ENCODE measurements around the gene TXNRD2.
"Not testable (repeated sequence)": the region's sequence is repeated elsewhere in the genome, so short reads cannot be mapped to it uniquely, and the experiment has no call there.

Gene TXNRD2

GRCh38 chr22:19927696-19928095 lies 13.9 kb downstream of the TXNRD2 start:
- Histone ChIP-seq H3K36me3 (ENCODE audit: insufficient read depth, low read length) (no peaks in the 10 kb centered on the region), H3K9ac (ENCODE audit: low read depth, low read length) (no peak overlapping the region), H4K20me1 (ENCODE audit: insufficient read depth, low read length) (no peaks in the 10 kb centered on the region), H3K4me1 (ENCODE audit: insufficient read depth, low read length) (no peaks in the 10 kb centered on the region), H2AFZ (ENCODE audit: low read depth, low read length) (no peak overlapping the region), H3K79me2 (ENCODE audit: insufficient read depth, low read length) (no peaks in the 10 kb centered on the region), H3K4me2 (ENCODE audit: insufficient read depth, low read length) (no peak overlapping the region), H3K9me3 (ENCODE audit: insufficient read depth, low read length, severe bottlenecking) (no peaks in the 10 kb centered on the region), H3K4me3 (ENCODE audit: low read depth in 1 of 2, low read length in 2 of 2) (no peak overlapping the region), H3K27me3 (ENCODE audit: insufficient read depth, low read length, poor library complexity) (no peaks in the 10 kb centered on the region), H3K27ac (ENCODE audit: low read length) (no peak overlapping the region)
- no peak for TF ChIP-seq CTCF (IDR thresholded peaks at IDR 0.05; ENCODE audit: borderline replicate concordance, extremely low read depth, low read length, poor library complexity, severe bottlenecking)
- no peak for TF ChIP-seq EZH2 (IDR thresholded peaks at IDR 0.05; ENCODE audit: borderline replicate concordance, low read depth, low read length, severe bottlenecking)
- DNase-seq (no peak), ATAC-seq (ENCODE audit: insufficient read depth, low read depth) (no peak)

- not testable (repeated sequence) for H3K79me2 ChIP-seq (ENCODE audit: insufficient read depth, low read length); H2AFZ ChIP-seq (ENCODE audit: low read depth, low read length); H3K9me3 ChIP-seq (ENCODE audit: insufficient read depth, low read length, severe bottlenecking); H3K9ac ChIP-seq (ENCODE audit: low read depth, low read length); ATAC-seq (ENCODE audit: insufficient read depth, low read depth); H3K4me1 ChIP-seq (ENCODE audit: insufficient read depth, low read length); H3K4me2 ChIP-seq (ENCODE audit: insufficient read depth, low read length); H3K27me3 ChIP-seq (ENCODE audit: insufficient read depth, low read length, poor library complexity); DNase-seq; H4K20me1 ChIP-seq (ENCODE audit: insufficient read depth, low read length); H3K27ac ChIP-seq (ENCODE audit: low read length); H3K4me3 ChIP-seq (ENCODE audit: low read depth in 1 of 2, low read length in 2 of 2); H3K36me3 ChIP-seq (ENCODE audit: insufficient read depth, low read length)
These were observed 15.6 kb downstream of the TXNRD2 start for GRCh38 chr22:19926028-19926427.

GRCh38 chr22:19923914-19924513 lies 17.6 kb downstream of the TXNRD2 start:
- Histone ChIP-seq H3K36me3 (ENCODE audit: insufficient read depth, low read length) (peaks cover 3% of the 10 kb centered on the region; the same call in 1 of the 2 replicates), H3K9ac (ENCODE audit: low read depth, low read length) (no peak overlapping the region), H3K4me1 (ENCODE audit: insufficient read depth, low read length) (no peaks in the 10 kb centered on the region), H3K79me2 (ENCODE audit: insufficient read depth, low read length) (no peaks in the 10 kb centered on the region), H3K9me3 (ENCODE audit: insufficient read depth, low read length, severe bottlenecking) (no peaks in the 10 kb centered on the region), H3K27me3 (ENCODE audit: insufficient read depth, low read length, poor library complexity) (no peaks in the 10 kb centered on the region), H3K27ac (ENCODE audit: low read length) (no peak overlapping the region), H3K4me3 (ENCODE audit: low read depth in 1 of 2, low read length in 2 of 2) (no peak overlapping the region), H4K20me1 (ENCODE audit: insufficient read depth, low read length) (no peaks in the 10 kb centered on the region), H3K4me2 (ENCODE audit: insufficient read depth, low read length) (no peak overlapping the region), H2AFZ (ENCODE audit: low read depth, low read length) (no peak overlapping the region)
- TF ChIP-seq EZH2 (IDR thresholded peaks at IDR 0.05; ENCODE audit: borderline replicate concordance, low read depth, low read length, severe bottlenecking), result no peak
- TF ChIP-seq CTCF (IDR thresholded peaks at IDR 0.05; ENCODE audit: borderline replicate concordance, extremely low read depth, low read length, poor library complexity, severe bottlenecking), result no peak
- DNase-seq (no peak), ATAC-seq (ENCODE audit: insufficient read depth, low read depth) (no peak)

GRCh38 chr22:19921544-19922081 lies 20.0 kb downstream of the TXNRD2 start:
- no peaks in the 10 kb centered on the region for H3K9me3 ChIP-seq (ENCODE audit: insufficient read depth, low read length, severe bottlenecking)
- no peaks in the 10 kb centered on the region for H3K27me3 ChIP-seq (ENCODE audit: insufficient read depth, low read length, poor library complexity)
- H2AFZ ChIP-seq (ENCODE audit: low read depth, low read length), result no peak overlapping the region
- H3K4me3 ChIP-seq (ENCODE audit: low read depth in 1 of 2, low read length in 2 of 2), result no peak overlapping the region
- no peak overlapping the region for H3K27ac ChIP-seq (ENCODE audit: low read length)
- H3K9ac ChIP-seq (ENCODE audit: low read depth, low read length), result no peak overlapping the region
- H4K20me1 ChIP-seq (ENCODE audit: insufficient read depth, low read length), result no peaks in the 10 kb centered on the region; the same call in 1 of the 2 replicates
- peaks cover 22% of the 10 kb centered on the region for H3K36me3 ChIP-seq (ENCODE audit: insufficient read depth, low read length)
- TF ChIP-seq EZH2 (IDR thresholded peaks at IDR 0.05; ENCODE audit: borderline replicate concordance, low read depth, low read length, severe bottlenecking) (no peak), CTCF (IDR thresholded peaks at IDR 0.05; ENCODE audit: borderline replicate concordance, extremely low read depth, low read length, poor library complexity, severe bottlenecking) (no peak)
- H3K4me1 ChIP-seq (ENCODE audit: insufficient read depth, low read length), result no peaks in the 10 kb centered on the region
- no peaks in the 10 kb centered on the region for H3K79me2 ChIP-seq (ENCODE audit: insufficient read depth, low read length)
- no peak for DNase-seq
- no peak overlapping the region for H3K4me2 ChIP-seq (ENCODE audit: insufficient read depth, low read length)
- no peak for ATAC-seq (ENCODE audit: insufficient read depth, low read depth)
